ENCODE measurements around the gene FUOM. TPM values are rescaled to one million over a fixed set of nuclear protein-coding genes. Genes with fewer than 3 reads are reported as not detected.
A peak's percentile ranks its signal among the peaks of the same experiment; 100 is the strongest.

Gene FUOM
- polyA plus RNA-seq, 1 of the 3 experiments (the other 2 are of a cell fraction): 32.5 TPM

DNA sequence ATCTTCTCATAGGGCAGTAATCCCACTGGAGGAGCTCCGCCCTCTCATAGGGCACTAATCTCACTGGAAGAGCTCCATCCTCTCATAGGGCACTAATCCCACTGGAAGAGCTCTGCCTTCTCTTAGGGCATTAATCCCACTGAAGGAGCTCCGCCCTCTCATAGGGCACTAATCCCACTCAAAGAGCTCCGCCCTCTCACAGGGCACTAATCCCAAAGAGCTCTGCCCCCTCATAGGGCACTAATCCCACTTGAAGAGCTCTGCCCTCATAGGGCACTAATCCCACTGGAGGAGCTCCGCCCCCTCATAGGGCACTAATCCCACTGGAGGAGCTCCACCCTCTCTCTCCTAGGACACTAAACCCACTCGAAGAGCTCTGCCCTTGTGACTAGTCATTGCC is 3.4 kb upstream of the FUOM start:
- Histone ChIP-seq H3K4me2 (no peak overlapping the region), H3K27me3 (ENCODE audit: insufficient read depth) (no peaks in the 10 kb centered on the region), H3K4me3 (ENCODE audit: low read depth in 2 of 2, low read length in 1 of 2) (no peak overlapping the region), H3K4me1 (ENCODE audit: control insufficient read depth in 1 of 2, insufficient read depth in 2 of 2, low read depth in 1 of 2, low read length in 1 of 2) (peaks cover 0 to 34% of the 10 kb centered on the region in 2 experiments; a peak in 1 of 4 replicates), H3K9me2 (no peaks in the 10 kb centered on the region), H4K20me1 (ENCODE audit: insufficient read depth) (no peaks in the 10 kb centered on the region), H3K36me3 (replicated peaks in 1 of 2; ENCODE audit: control insufficient read depth in 1 of 2, insufficient read depth in 2 of 2, low read length in 1 of 2) (peaks cover 10 to 32% of the 10 kb centered on the region in 2 experiments), H3F3A (replicated peaks; ENCODE audit: insufficient read depth) (no peaks in the 10 kb centered on the region), H2AFZ (ENCODE audit: low read depth) (no peak overlapping the region), H3K79me2 (ENCODE audit: insufficient read depth) (no peaks in the 10 kb centered on the region), H3K9me3 (no peaks in the 10 kb centered on the region), H3K9ac (no peak overlapping the region), H3K27ac (ENCODE audit: low read depth in 2 of 2, low read length in 1 of 2) (no peak overlapping the region)
- CTCF ChIA-PET: interaction anchor here (1.4 to 9.1 kb wide), 3 partner anchors 17 to 46 kb away, joined by 5 to 73 read pairs (median 7); partner anchors contain the start of gene PAOX
- no peak for TF ChIP-seq FOXM1 (IDR thresholded peaks at IDR 0.05; ENCODE audit: low read depth)
- TF ChIP-seq, protein P1, sequence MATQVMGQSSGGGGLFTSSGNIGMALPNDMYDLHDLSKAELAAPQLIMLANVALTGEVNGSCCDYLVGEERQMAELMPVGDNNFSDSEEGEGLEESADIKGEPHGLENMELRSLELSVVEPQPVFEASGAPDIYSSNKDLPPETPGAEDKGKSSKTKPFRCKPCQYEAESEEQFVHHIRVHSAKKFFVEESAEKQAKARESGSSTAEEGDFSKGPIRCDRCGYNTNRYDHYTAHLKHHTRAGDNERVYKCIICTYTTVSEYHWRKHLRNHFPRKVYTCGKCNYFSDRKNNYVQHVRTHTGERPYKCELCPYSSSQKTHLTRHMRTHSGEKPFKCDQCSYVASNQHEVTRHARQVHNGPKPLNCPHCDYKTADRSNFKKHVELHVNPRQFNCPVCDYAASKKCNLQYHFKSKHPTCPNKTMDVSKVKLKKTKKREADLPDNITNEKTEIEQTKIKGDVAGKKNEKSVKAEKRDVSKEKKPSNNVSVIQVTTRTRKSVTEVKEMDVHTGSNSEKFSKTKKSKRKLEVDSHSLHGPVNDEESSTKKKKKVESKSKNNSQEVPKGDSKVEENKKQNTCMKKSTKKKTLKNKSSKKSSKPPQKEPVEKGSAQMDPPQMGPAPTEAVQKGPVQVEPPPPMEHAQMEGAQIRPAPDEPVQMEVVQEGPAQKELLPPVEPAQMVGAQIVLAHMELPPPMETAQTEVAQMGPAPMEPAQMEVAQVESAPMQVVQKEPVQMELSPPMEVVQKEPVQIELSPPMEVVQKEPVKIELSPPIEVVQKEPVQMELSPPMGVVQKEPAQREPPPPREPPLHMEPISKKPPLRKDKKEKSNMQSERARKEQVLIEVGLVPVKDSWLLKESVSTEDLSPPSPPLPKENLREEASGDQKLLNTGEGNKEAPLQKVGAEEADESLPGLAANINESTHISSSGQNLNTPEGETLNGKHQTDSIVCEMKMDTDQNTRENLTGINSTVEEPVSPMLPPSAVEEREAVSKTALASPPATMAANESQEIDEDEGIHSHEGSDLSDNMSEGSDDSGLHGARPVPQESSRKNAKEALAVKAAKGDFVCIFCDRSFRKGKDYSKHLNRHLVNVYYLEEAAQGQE (IDR thresholded peaks at IDR 0.05; ENCODE audit: low read depth, low read length): no peak
- TF ChIP-seq GABPA (IDR thresholded peaks at IDR 0.05; ENCODE audit: low read depth): no peak
- TF ChIP-seq EZH2phosphoT487 (IDR thresholded peaks at IDR 0.05; ENCODE audit: borderline replicate concordance, low read depth): no peak
- 100% methylated on average over 4 of the region's 5 CpGs for WGBS (ENCODE audit: low lambda C conversion rate)
- no peak for DNase-seq
- POLR2A ChIA-PET: interaction anchor here (0.7 to 1.4 kb wide), 5 partner anchors 9 to 33 kb away, joined by 3 to 6 read pairs (median 4); partner anchors contain the start of genes ECHS1 and PRAP1

DNA sequence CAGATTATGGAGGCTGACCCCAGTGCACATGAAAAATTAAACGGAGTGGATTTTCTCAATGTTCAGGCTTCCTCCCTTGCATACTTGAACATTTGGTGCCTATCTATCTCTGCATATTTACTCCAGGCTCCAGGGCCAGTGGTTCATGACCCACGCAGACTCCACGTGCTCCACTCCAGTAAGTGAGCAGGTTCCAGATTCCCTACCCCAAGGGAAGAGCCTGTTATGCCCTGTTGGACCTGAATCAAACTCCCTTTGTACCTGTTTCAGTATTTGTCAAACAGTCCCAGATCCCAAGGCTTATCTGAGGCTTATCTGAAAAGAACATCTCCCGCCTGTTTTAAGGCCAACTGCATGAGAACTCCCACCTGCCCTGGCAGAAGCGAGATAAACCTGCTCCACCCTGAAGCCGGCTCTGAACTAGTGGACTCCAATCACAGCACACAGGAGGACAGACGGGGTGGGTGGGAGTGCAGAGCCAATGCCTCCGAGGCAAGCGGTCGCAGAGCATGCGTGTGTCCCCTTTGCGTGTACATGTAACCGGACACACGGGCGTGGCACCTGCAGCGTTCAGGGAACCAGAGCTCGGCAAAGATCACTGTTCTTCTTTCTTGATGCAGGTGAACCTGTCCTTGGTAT is 2.3 kb upstream of the FUOM start:
- Histone ChIP-seq H3K9me3 (no peaks in the 10 kb centered on the region), H3K9me2 (no peaks in the 10 kb centered on the region), H3K27me3 (ENCODE audit: insufficient read depth) (no peaks in the 10 kb centered on the region), H3K36me3 (replicated peaks in 1 of 2; ENCODE audit: control insufficient read depth in 1 of 2, insufficient read depth in 2 of 2, low read length in 1 of 2) (peaks cover 6 to 23% of the 10 kb centered on the region in 2 experiments), H3F3A (replicated peaks; ENCODE audit: insufficient read depth) (no peaks in the 10 kb centered on the region), H3K9ac (no peak overlapping the region), H3K27ac (ENCODE audit: low read depth in 2 of 2, low read length in 1 of 2) (peak overlapping the region in 1 of 2 experiments; percentile 2; a peak in 1 of 4 replicates), H3K79me2 (ENCODE audit: insufficient read depth) (no peaks in the 10 kb centered on the region), H4K20me1 (ENCODE audit: insufficient read depth) (no peaks in the 10 kb centered on the region), H3K4me1 (ENCODE audit: control insufficient read depth in 1 of 2, insufficient read depth in 2 of 2, low read depth in 1 of 2, low read length in 1 of 2) (peaks cover 0 to 36% of the 10 kb centered on the region in 2 experiments; a peak in 1 of 4 replicates), H2AFZ (ENCODE audit: low read depth) (no peak overlapping the region), H3K4me2 (no peak overlapping the region), H3K4me3 (ENCODE audit: low read depth in 2 of 2, low read length in 1 of 2) (no peak overlapping the region)
- no peak for DNase-seq
- CTCF ChIA-PET: interaction anchor here (1.4 to 9.1 kb wide), 2 partner anchors 18 to 32 kb away, joined by 7 to 73 read pairs; partner anchors contain the start of gene PAOX
- POLR2A ChIA-PET: interaction anchor here (1.0 to 1.6 kb wide), 2 partner anchors 13 to 34 kb away, joined by 3 to 5 read pairs; partner anchors contain the start of genes ECHS1 and MTG1
- TF ChIP-seq, protein P2, sequence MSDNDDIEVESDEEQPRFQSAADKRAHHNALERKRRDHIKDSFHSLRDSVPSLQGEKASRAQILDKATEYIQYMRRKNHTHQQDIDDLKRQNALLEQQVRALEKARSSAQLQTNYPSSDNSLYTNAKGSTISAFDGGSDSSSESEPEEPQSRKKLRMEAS (IDR thresholded peaks at IDR 0.05; ENCODE audit: low read depth): no peak
- TF ChIP-seq GABPA (IDR thresholded peaks at IDR 0.05; ENCODE audit: low read depth) (no peak), RCOR1 (IDR thresholded peaks at IDR 0.05; ENCODE audit: low read length) (no peak), GATA2 (CRISPR knock-in tag; IDR thresholded peaks at IDR 0.05) (peak; percentile 60), MXI1 (IDR thresholded peaks at IDR 0.05; ENCODE audit: low read depth, low read length) (0 out of 2 replicates have a peak, but pooled peaks have one; percentile 11), TAF1 (IDR thresholded peaks at IDR 0.05; ENCODE audit: borderline replicate concordance, low read depth, low read length) (no peak)
- 80% methylated on average over 17 of the region's 17 CpGs for WGBS (ENCODE audit: low lambda C conversion rate)

Data from SK-N-SH (cell line).